Right lobe of liver (tissue), 4 donors: ENCODE measurements around the gene C16orf46.
A peak's percentile ranks its signal among the peaks of the same experiment; 100 is the strongest.

Source experiments
- CTCF ChIP-seq, 4 donors: fragments of 200-600 bp in 3 of 4; fragments of 450-650 bp in 1 of 4; IDR thresholded peaks; one replicate each; pipeline versions ENCODE4 v1.5.1 to v1.8.0; 2016 to 2022; ENCODE audit warnings: antibody characterized with exemption in 4 of 4, mild to moderate bottlenecking in 2 of 4
- POLR2A ChIP-seq: fragments of 450-650 bp; IDR thresholded peaks from one replicate; pipeline ENCODE4 v1.6.1; 2017; ENCODE audit warnings: antibody characterized with exemption, mild to moderate bottlenecking
- donor health status: DM: no; HTN: no; CAD: no.
- donor health status: DM: no; HTN: no; CAD: no.
- donor health status: DM: no; HTN: yes; CAD: no.

DNA sequence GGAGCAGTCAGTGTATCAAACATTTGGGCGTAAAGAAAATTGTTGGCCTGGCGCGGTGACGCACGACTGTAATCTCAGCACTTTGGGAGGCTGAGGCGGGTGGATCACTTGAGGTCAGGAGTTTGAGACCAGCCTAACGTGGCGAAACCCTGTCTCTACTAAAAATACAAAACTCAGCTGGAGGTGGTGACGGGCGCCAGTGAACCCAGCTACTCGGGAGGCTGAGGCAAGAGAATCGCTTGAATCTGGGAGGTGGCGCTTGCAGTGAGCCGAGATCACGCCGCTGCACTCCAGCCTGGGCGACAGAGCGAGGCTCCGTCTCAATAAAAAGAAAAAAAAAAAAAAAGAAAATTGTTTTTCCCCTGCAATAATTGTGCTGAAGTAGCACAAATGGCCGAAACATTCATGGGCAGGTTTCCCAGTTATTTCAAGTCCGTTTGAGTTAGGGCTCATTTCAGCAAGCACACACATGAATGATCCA, 17.8 kb upstream of the C16orf46 start:
- peak; percentile 10 for TF ChIP-seq POLR2A
- TF ChIP-seq CTCF (IDR thresholded peaks at IDR 0.05), result no peak
